Ammon's horn (tissue), 1 donor: ENCODE results near the gene IFT43.
A peak's percentile ranks its signal among the peaks of the same experiment; 100 is the strongest.

ENCODE experiments used
- DNase-seq: peaks from one replicate; pipeline ENCODE4 v3.0.0-alpha.2; 2016; ENCODE audit warnings: low spot score

IFT43 gene

GRCh38 chr14:76015191-76015590 is 29.6 kb downstream of the IFT43 start:
- DNase-seq, result no peak

DNA sequence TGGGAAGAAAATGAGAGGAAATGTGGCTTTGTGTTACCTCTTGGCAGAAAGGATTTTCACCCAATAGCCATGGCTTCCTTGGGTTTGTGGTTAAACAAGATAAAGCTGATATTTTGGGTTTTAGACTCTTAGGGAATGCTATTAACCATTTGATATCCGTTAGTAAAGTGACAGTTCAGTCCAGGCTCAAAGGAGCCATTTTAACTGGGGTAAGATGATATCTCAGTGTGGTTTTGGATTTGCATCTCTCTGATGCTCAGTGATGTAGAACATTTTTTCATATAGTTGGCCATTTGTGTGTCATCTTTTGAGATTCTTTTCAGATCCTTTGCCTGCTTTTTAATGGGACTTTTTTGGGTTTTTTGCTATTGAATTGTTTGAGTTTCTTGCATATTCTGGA is 30.1 kb downstream of the IFT43 start:
- DNase-seq, result no peak

- DNase-seq, result no peak
Measured at GRCh38 chr14:76019676-76020075, 34.1 kb downstream of the IFT43 start.

GRCh38 chr14:76022991-76023390 is 37.4 kb downstream of the IFT43 start:
- DNase-seq, result no peak

- no peak for DNase-seq
Measured at GRCh38 chr14:76023757-76024156, 38.2 kb downstream of the IFT43 start.

DNA sequence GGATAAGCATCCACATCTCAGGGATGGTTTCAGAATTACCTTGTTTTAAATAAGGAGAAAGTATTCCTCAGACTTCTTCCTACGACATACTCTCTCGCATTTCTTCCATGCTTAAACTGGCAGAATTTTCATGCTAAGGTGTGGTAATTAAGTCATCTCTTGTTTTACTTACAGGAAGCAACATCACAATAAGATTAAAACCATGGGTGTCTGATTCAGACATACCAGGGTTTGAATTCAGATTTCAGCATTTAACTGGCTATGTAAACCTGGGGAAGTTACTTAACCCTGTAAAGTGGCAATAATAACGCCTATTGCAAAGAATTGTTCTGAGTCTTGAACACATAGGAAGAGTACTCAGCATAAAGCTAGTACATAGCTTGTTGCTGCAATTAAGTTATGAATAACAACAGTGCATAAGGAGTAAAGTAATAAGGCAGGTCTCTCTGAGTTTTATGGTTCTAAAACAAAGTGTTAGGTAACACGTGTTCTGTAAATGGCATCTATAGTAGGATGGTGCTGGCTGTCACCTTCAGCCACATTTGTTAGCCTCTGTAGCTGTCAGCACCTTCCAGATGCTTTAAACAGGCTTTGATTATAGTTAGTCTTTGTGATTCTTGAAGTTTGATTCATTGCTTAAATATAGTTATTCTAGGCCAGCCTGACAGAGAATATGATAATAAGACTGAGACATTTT is 38.8 kb downstream of the IFT43 start:
- no peak for DNase-seq

GRCh38 chr14:76034566-76034965 is 49.0 kb downstream of the IFT43 start:
- DNase-seq, result no peak

DNA sequence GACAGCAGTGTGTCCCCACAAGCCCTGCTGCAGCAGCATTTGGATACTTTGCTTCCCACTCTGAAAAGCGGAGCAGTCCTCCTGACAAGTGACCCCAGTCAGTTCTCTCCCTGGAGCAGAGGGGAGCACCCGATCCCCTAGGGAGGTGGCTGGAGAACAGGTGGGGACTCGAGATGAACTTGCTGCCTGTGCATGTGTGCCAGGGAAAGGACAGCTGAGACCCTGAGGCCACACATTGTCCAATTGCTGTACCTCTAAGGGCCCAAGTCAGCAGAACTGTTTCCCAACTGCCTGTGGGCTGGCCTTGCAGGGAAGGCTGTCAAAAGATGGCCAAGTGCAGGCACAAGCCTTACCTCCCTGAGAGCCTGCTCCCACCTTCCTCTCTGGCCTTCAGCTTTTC is 55.1 kb downstream of the IFT43 start:
- no peak for DNase-seq

DNA sequence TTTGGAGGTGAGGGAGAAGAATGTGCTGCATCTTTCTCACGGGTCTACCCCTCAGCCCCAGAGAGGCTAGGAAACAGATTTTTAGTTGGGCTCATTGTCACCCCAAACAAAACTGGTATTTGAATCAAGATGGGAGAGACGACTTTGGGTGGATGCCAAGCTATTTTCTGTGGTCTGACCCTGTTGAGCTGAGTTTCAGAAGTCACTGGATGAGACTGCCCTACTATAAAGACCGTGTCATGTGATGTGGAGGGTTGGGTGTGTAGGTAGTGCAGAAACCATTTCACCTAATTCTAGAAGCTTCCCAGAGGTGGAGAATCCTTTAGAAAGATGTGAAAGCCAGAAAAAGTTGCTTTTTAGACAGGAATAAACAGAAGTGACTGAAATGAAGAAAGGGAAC is 60.2 kb downstream of the IFT43 start:
- no peak for DNase-seq

DNA sequence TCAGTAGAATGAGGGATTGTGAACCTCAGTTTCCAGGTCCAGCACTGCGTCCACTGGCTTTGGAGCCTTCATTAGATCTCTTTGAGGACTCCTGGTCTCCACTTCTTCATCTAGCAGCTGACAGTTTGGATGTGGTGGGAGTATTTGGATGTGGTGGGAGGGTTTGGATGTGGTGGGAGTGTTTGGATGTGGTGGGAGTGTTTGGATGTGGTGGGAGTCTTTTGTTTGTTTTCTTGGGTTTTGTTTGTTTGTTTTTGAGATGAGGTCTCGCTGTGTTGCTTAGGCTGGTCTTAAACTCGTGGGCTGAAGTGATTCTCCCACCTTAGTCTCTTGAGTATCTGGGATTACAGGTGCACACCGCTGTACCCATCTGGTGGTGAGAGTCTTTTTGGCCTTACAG is 64.7 kb downstream of the IFT43 start:
- DNase-seq, result no peak

- DNase-seq, result peak; percentile 82
Measured at GRCh38 chr14:76050797-76051392, 65.3 kb downstream of the IFT43 start.

GRCh38 chr14:76051717-76052465 is 66.3 kb downstream of the IFT43 start:
- DNase-seq, result no peak

GRCh38 chr14:76053572-76054355 is 68.2 kb downstream of the IFT43 start:
- no peak for DNase-seq

DNA sequence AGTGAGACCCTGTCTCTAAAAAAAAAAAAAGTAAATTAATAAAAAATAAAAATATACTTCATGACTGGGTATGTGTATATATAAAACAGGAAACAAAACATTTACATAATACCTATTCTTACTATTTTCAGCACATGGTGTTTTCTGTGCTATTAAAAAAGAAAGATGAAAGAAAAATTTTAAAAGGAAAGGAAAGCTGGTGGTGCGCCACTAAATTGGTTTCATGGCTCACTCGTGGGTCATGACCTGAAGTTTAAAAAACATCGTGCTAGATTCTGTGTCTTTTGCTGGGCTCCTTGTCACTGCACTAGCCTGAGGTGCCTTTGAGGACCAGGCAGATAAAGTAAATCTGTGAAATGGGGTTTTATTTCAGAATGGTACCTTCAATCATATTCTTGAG is 69.8 kb downstream of the IFT43 start:
- DNase-seq, result no peak

- no peak for DNase-seq
Measured at GRCh38 chr14:76056128-76056527, 70.6 kb downstream of the IFT43 start.

GRCh38 chr14:76057914-76058313 is 72.4 kb downstream of the IFT43 start:
- no peak for DNase-seq

DNA sequence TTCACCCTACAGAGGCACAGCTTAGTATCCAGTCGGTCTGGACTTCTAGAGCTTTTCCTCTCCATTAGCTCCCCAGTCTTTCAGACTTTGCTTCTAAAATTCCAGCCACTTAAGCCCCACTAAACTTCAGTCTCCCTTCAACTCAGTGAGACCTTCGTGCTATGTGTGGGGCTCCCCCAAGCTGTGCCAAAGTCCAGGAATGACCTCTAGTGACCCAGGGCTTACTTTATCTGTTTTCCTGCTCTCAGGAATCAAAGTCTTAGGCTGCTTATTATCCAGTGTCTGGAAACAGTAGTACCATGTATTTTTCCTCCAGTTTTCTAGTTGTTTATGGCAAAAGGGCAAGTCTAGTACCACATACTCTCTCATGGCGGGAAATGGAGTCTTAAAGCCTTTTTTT is 77.8 kb downstream of the IFT43 start:
- no peak for DNase-seq

DNA sequence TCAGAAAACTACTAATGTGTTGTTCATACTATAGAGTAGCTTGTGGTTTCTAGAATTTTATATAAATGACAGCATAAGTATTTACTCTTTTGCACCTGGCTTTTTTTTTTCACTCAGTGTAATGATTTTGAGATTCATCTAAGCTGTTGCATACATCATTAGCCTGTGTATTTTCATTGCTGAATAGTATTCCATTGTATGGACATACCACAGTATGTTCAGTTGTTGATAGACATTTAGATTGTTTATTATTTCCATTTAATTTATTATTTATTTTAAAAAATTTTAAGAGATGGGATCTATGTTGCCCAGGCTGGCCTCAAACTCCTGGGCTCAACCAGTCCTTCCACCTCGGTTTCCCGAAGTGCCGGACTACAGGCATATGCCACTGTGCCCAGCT is 80.0 kb downstream of the IFT43 start:
- DNase-seq, result no peak

DNA sequence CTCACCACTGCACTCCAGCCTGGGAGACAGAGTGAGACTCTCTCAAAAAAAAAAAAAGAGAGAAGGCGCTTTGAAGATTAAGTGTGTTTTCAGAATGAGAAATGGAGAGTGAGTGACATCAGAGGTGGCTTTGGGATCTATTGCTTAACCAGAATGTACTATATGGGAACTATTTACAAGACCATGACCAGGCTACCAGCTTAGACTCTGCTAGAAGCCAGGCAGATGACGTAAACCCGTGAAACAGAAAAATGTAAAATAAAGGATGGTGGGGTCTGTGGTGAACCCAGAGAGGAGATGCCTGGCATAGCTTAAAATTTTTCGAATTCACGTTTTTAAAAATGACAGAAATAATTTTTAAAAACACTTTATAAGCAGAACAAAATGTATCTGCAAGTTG is 82.0 kb downstream of the IFT43 start:
- no peak for DNase-seq

- DNase-seq, result no peak
Measured at GRCh38 chr14:76073717-76074116, 88.2 kb downstream of the IFT43 start.

DNA sequence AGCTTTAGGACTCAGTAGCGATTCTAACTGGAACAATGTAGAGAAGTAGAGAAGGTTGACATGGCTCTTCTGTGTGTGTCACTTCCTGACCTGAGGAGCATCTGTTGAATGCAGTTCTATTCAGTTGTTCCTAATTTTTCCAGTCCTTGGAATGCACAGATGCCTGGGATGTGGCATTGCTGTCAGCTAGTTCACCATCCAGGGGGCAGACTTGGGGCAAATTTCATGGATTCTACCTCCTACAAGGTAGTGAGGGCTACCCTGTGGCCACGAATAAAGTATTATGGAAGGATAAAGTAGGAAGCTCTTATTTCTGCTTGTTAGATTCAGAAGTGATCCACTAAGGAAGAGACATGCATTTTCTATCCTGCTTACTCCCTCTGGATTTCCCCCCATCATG is 91.8 kb downstream of the IFT43 start:
- no peak for DNase-seq

- DNase-seq, result no peak
Measured at GRCh38 chr14:76078501-76078900, 92.9 kb downstream of the IFT43 start.

GRCh38 chr14:76080025-76080424 is 94.5 kb downstream of the IFT43 start:
- DNase-seq, result peak; percentile 75
